ENCODE measurements around the gene ZNF77. TPM values are rescaled to one million over a fixed set of nuclear protein-coding genes. Genes with fewer than 3 reads are reported as not detected.

Gene ZNF77
- total RNA-seq, 1 experiment from 2014 or later, result 5.9 TPM

DNA sequence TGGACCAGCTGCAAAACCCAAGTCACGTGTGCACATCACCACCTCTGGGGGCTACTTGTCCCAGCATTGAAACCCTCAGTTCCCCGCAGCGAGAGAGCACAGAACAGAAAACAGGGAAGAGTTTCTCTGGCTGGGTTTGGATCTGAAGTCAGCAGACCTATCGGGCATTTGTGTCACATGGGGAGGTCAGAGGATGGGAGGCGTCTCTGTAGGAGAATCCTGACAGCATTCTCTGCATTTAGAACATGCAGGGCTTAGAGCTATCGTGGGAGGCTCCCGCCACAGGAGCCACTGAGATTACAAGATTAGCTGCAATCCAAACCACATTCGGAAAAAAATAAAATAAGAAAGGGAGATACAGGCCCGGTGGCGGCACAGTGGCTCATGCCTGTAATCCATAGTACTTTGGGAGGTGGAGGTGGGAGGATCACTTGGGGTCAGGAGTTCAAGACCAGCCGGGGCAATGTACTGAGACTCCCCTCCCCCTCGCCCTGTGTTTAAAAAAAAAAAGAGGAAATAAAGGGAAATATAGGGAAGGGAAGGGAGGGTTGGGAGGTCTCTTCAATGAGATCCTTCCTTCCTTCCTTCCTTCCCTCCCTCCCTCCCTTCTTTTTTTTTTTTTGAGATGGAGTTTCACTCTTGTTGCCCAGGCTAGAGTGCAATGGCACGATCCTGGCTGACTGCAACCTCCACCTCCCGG is 29.7 kb upstream of the ZNF77 start:
- TF ChIP-seq MAX (IDR thresholded peaks at IDR 0.05) (no peak), JUND (IDR thresholded peaks at IDR 0.05) (no peak), SIN3A (IDR thresholded peaks at IDR 0.05; ENCODE audit: low read depth) (no peak), CEBPB (IDR thresholded peaks at IDR 0.05; ENCODE audit: low read depth) (no peak)
- H3K4me3 ChIP-seq (replicated peaks in 1 of 2; ENCODE audit: low read depth in 1 of 2, low read length in 2 of 2), result no peak overlapping the region
- RAD21 ChIA-PET (ENCODE audit: low non-redundant PET in 1 of 2, low total read pairs in 2 of 2, uncharacterized antibody in 2 of 2, unreplicated experiment in 2 of 2), result no interaction called here
- H3K4me2 ChIP-seq (ENCODE audit: low read length), result no peak overlapping the region
- no TSS peak for BruUV-seq (replicated peaks)
- H4K20me1 ChIP-seq (ENCODE audit: insufficient read depth), result no peaks in the 10 kb centered on the region
- POLR2A ChIA-PET, result no interaction called here
- no peak overlapping the region for H3K27ac ChIP-seq (ENCODE audit: low read depth, low read length)
- no peaks in the 10 kb centered on the region for H3K79me2 ChIP-seq (ENCODE audit: insufficient read depth, low read length)
- intact Hi-C loops (cut with micrococcal nuclease), result no loop called here
- H3K9me2 ChIP-seq (ENCODE audit: insufficient read depth), result no peaks in the 10 kb centered on the region
- no peak overlapping the region for H3K9ac ChIP-seq (ENCODE audit: low read length)
- H3K4me1 ChIP-seq (ENCODE audit: control insufficient read depth in 1 of 2, insufficient read depth in 2 of 2, low read length in 2 of 2), result peaks cover 17 to 28% of the 10 kb centered on the region in 2 experiments
- H3K36me3 ChIP-seq (ENCODE audit: control insufficient read depth in 1 of 2, insufficient read depth in 2 of 2, low read length in 2 of 2), result no peaks in the 10 kb centered on the region
- no peaks in the 10 kb centered on the region for H3K27me3 ChIP-seq (ENCODE audit: insufficient read depth, low read length)
- CTCF ChIA-PET, result interaction anchor here (1.5 kb wide), 1 partner anchor 12 kb away, joined by 3 read pairs; no protein-coding TSS in a partner anchor
- ATAC-seq, result no peak
- H3K9me3 ChIP-seq (ENCODE audit: control insufficient read depth in 1 of 2, insufficient read depth in 1 of 2, low read depth in 1 of 2, low read length in 2 of 2), result no peaks in the 10 kb centered on the region
- H2AFZ ChIP-seq (ENCODE audit: low read depth, low read length, poor library complexity, severe bottlenecking), result no peak overlapping the region
- no peak for DNase-seq (ENCODE audit: low read depth, low spot score)

GRCh38 chr19:2973229-2973628 is 28.5 kb upstream of the ZNF77 start:
- no peaks in the 10 kb centered on the region for H3K9me2 ChIP-seq (ENCODE audit: insufficient read depth)
- ChIA-PET CTCF (no interaction called here), RAD21 (ENCODE audit: low non-redundant PET in 1 of 2, low total read pairs in 2 of 2, uncharacterized antibody in 2 of 2, unreplicated experiment in 2 of 2) (no interaction called here), POLR2A (no interaction called here)
- no peaks in the 10 kb centered on the region for H3K9me3 ChIP-seq (ENCODE audit: control insufficient read depth in 1 of 2, insufficient read depth in 1 of 2, low read depth in 1 of 2, low read length in 2 of 2)
- H3K27ac ChIP-seq (ENCODE audit: low read depth, low read length), result no peak overlapping the region
- TF ChIP-seq POLR2AphosphoS5 (IDR thresholded peaks at IDR 0.05; ENCODE audit: low read depth, low read length) (no peak), EZH2 (IDR thresholded peaks at IDR 0.05) (no peak), ZFX (IDR thresholded peaks at IDR 0.05) (no peak), EZH2phosphoT487 (IDR thresholded peaks at IDR 0.05; ENCODE audit: borderline replicate concordance) (no peak), CEBPB (IDR thresholded peaks at IDR 0.05; ENCODE audit: low read depth) (no peak), SIN3A (IDR thresholded peaks at IDR 0.05; ENCODE audit: low read depth) (no peak), JUND (IDR thresholded peaks at IDR 0.05) (no peak), ZBTB33 (IDR thresholded peaks at IDR 0.05; ENCODE audit: extremely low read depth, insufficient replicate concordance, low read length) (no peak)
- TF ChIP-seq, protein P1, sequence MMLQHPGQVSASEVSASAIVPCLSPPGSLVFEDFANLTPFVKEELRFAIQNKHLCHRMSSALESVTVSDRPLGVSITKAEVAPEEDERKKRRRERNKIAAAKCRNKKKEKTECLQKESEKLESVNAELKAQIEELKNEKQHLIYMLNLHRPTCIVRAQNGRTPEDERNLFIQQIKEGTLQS (IDR thresholded peaks at IDR 0.05), result no peak
- TF ChIP-seq, protein P2, sequence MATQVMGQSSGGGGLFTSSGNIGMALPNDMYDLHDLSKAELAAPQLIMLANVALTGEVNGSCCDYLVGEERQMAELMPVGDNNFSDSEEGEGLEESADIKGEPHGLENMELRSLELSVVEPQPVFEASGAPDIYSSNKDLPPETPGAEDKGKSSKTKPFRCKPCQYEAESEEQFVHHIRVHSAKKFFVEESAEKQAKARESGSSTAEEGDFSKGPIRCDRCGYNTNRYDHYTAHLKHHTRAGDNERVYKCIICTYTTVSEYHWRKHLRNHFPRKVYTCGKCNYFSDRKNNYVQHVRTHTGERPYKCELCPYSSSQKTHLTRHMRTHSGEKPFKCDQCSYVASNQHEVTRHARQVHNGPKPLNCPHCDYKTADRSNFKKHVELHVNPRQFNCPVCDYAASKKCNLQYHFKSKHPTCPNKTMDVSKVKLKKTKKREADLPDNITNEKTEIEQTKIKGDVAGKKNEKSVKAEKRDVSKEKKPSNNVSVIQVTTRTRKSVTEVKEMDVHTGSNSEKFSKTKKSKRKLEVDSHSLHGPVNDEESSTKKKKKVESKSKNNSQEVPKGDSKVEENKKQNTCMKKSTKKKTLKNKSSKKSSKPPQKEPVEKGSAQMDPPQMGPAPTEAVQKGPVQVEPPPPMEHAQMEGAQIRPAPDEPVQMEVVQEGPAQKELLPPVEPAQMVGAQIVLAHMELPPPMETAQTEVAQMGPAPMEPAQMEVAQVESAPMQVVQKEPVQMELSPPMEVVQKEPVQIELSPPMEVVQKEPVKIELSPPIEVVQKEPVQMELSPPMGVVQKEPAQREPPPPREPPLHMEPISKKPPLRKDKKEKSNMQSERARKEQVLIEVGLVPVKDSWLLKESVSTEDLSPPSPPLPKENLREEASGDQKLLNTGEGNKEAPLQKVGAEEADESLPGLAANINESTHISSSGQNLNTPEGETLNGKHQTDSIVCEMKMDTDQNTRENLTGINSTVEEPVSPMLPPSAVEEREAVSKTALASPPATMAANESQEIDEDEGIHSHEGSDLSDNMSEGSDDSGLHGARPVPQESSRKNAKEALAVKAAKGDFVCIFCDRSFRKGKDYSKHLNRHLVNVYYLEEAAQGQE (IDR thresholded peaks at IDR 0.05; ENCODE audit: low read depth), result no peak
- H3K27me3 ChIP-seq (ENCODE audit: insufficient read depth, low read length), result no peaks in the 10 kb centered on the region
- no peak overlapping the region for H2AFZ ChIP-seq (ENCODE audit: low read depth, low read length, poor library complexity, severe bottlenecking)
- H3K9ac ChIP-seq (ENCODE audit: low read length), result no peak overlapping the region
- ATAC-seq (no peak), DNase-seq (ENCODE audit: low read depth, low spot score) (no peak)
- intact Hi-C loops (cut with micrococcal nuclease), result no loop called here
- BruUV-seq (replicated peaks), result no TSS peak
- peaks cover 13 to 23% of the 10 kb centered on the region in 2 experiments for H3K4me1 ChIP-seq (ENCODE audit: control insufficient read depth in 1 of 2, insufficient read depth in 2 of 2, low read length in 2 of 2)
- H3K4me3 ChIP-seq (replicated peaks in 1 of 2; ENCODE audit: low read depth in 1 of 2, low read length in 2 of 2), result no peak overlapping the region
- no peak overlapping the region for H3K4me2 ChIP-seq (ENCODE audit: low read length)
- H3K79me2 ChIP-seq (ENCODE audit: insufficient read depth, low read length), result no peaks in the 10 kb centered on the region
- H3K36me3 ChIP-seq (ENCODE audit: control insufficient read depth in 1 of 2, insufficient read depth in 2 of 2, low read length in 2 of 2), result no peaks in the 10 kb centered on the region
- H4K20me1 ChIP-seq (ENCODE audit: insufficient read depth), result no peaks in the 10 kb centered on the region

Measured in HCT116 (cell line).